B cell (primary cell): Measurements from ENCODE around the gene UPF1. TPM values are rescaled to one million over a fixed set of nuclear protein-coding genes. Genes with fewer than 3 reads are reported as not detected.

Source experiments
- ATAC-seq: fragments of 200-7000 bp; cut with Tn5 transposase; one replicate; pipeline ENCODE4 v1.10.0; 2021; ENCODE audit warnings: low read depth, mild to moderate bottlenecking, moderate number of reproducible peaks, moderate library complexity
- CTCF ChIA-PET: fragments of 350-600 bp; sonication (Branson Sonifier 250); formaldehyde crosslinking; loops from one replicate; lab custom pipeline; 2021; ENCODE audit warnings: antibody characterized with exemption, inconsistent platforms; lab: Charles Lee
- POLR2A ChIA-PET: fragments of 350-600 bp; sonication (Branson Sonifier 250); formaldehyde crosslinking; loops from one replicate; lab custom pipeline; 2021; ENCODE audit warnings: antibody characterized with exemption; lab: Charles Lee
- DNase-seq: peaks from one replicate; pipeline ENCODE4 v3.0.0; 2013
- H2AFZ ChIP-seq: 2 replicates; pipeline ENCODE4 v1.6.1; 2012; ENCODE audit warnings: mild to moderate bottlenecking, low read depth, low read length; ENCODE audit not compliant: insufficient read depth, poor library complexity, severe bottlenecking
- H3K27ac ChIP-seq, 2 donors: 1 replicate in 1 of 2; 2 replicates in 1 of 2; pipeline ENCODE4 v1.5.1; 2012 to 2013; ENCODE audit warnings: low read length in 2 of 2, mild to moderate bottlenecking in 2 of 2, moderate library complexity in 1 of 2
- H3K27me3 ChIP-seq, 4 experiments: fragments of 200-600 bp in 1 of 4; sonication (generic) in 1 of 4; replicated peaks in 1 of 4; 1 replicate in 2 of 4; 2 replicates in 2 of 4; pipeline versions ENCODE4 v1.6.1 to v1.7.0; 2013 to 2016; ENCODE audit warnings: low read length in 3 of 4, mild to moderate bottlenecking in 2 of 4, mixed read lengths in 1 of 4, moderate library complexity in 1 of 4; ENCODE audit not compliant: insufficient read depth in 4 of 4, control insufficient read depth in 3 of 4; ENCODE audit errors: control extremely low read depth in 1 of 4
- H3K36me3 ChIP-seq, 2 experiments: replicated peaks in 1 of 2; 1 replicate in 1 of 2; 2 replicates in 1 of 2; pipeline versions ENCODE4 v1.6.1 to v1.7.1; 2013; ENCODE audit warnings: low read length in 1 of 2; ENCODE audit not compliant: insufficient read depth in 2 of 2, control insufficient read depth in 1 of 2; ENCODE audit errors: control extremely low read depth in 1 of 2, extremely low read depth in 1 of 2
- H3K4me1 ChIP-seq, 2 donors: fragments of 200-600 bp in 1 of 2; sonication (generic) in 1 of 2; 1 replicate in 1 of 2; 2 replicates in 1 of 2; pipeline versions ENCODE4 v1.5.1 to v1.6.1; 2013 to 2017; ENCODE audit warnings: low read length in 2 of 2; ENCODE audit not compliant: control insufficient read depth in 2 of 2, insufficient read depth in 2 of 2
- H3K4me2 ChIP-seq: replicated peaks from 2 replicates; pipeline ENCODE3; 2012; ENCODE audit warnings: mild to moderate bottlenecking, low read depth, low read length; ENCODE audit not compliant: poor library complexity, severe bottlenecking
- H3K4me3 ChIP-seq, 5 experiments: fragments of 200-600 bp in 1 of 5; sonication (generic) in 1 of 5; 1 replicate in 3 of 5; 2 replicates in 2 of 5; pipeline versions ENCODE4 v1.5.1 to v1.7.0; 2011 to 2016; ENCODE audit warnings: low read length in 4 of 5, mild to moderate bottlenecking in 4 of 5, low read depth in 2 of 5, control low read depth in 1 of 5, moderate library complexity in 1 of 5; ENCODE audit not compliant: insufficient read depth in 1 of 5; ENCODE audit errors: control extremely low read depth in 1 of 5, extremely low read depth in 1 of 5
- H3K79me2 ChIP-seq: fragments of 200-600 bp; sonication (generic); one replicate; pipeline ENCODE4 v1.6.0; 2016; ENCODE audit warnings: low read length; ENCODE audit not compliant: control insufficient read depth, insufficient read depth
- H3K9ac ChIP-seq: fragments of 200-600 bp; sonication (generic); 2 replicates; pipeline ENCODE4 v1.6.1; 2017; ENCODE audit warnings: mild to moderate bottlenecking, low read length, moderate library complexity
- H3K9me3 ChIP-seq, 3 donors: one replicate each; pipeline versions ENCODE4 v1.6.1 to v1.7.1; 2013; ENCODE audit warnings: low read length in 2 of 3; ENCODE audit not compliant: control insufficient read depth in 2 of 3, insufficient read depth in 1 of 3; ENCODE audit errors: control extremely low read depth in 1 of 3
- H4K20me1 ChIP-seq: 2 replicates; pipeline ENCODE4 v1.6.0; 2012; ENCODE audit warnings: mild to moderate bottlenecking, low read length; ENCODE audit not compliant: insufficient read depth, control insufficient read depth, poor library complexity, severe bottlenecking
- H3K27ac Mint-ChIP-seq: one replicate; pipeline ENCODE4 v1.8.0; 2021; ENCODE audit warnings: mixed read lengths
- H3K27me3 Mint-ChIP-seq: one replicate; pipeline ENCODE4 v1.8.0; 2021; ENCODE audit warnings: mixed read lengths
- H3K4me1 Mint-ChIP-seq: one replicate; pipeline ENCODE4 v1.8.0; 2021; ENCODE audit warnings: mixed read lengths
- H3K4me3 Mint-ChIP-seq: one replicate; pipeline ENCODE4 v1.8.0; 2021; ENCODE audit warnings: mixed read lengths
- H3K9me3 Mint-ChIP-seq: one replicate; pipeline ENCODE4 v1.8.0; 2022; ENCODE audit warnings: mixed read lengths; ENCODE audit not compliant: insufficient read depth
- CTCF ChIP-seq: fragments of 200-600 bp; IDR thresholded peaks from one replicate; pipeline ENCODE4 v1.8.0; 2022; ENCODE audit warnings: antibody characterized with exemption, mild to moderate bottlenecking
- EZH2 ChIP-seq: IDR thresholded peaks from 2 replicates; pipeline ENCODE4 v1.6.1; 2012; ENCODE audit warnings: borderline replicate concordance, low read depth, mild to moderate bottlenecking, moderate library complexity, low read length; ENCODE audit not compliant: insufficient read depth, poor library complexity, severe bottlenecking
- WGBS: methylation state at CpG from one replicate; pipeline ENCODE4 v1.1.5; 2013; ENCODE audit warnings: missing lambda C conversion rate; ENCODE audit not compliant: insufficient coverage; 5-methylcytosine and 5-hydroxymethylcytosine counted together
- intact Hi-C: fragments of 100-400 bp; cut with micrococcal nuclease; formaldehyde crosslinking; loops from one replicate; pipeline ENCODE4 v1.10.0; 2022
- polyA plus RNA-seq: library from polyadenylated mRNA; depleted of rRNA; stranded (reverse); fragments of >200 nt; gene quantifications from 2 replicates; pipeline ENCODE4 v1.2.3, GENCODE V29; 2012
- total RNA-seq, 2 donors: library from RNA; stranded (reverse); fragments of 120-200 nt in 1 of 2; gene quantifications; 1 replicate in 1 of 2; 2 replicates in 1 of 2; pipeline versions ENCODE4 v1.2.3 to v1.2.4, GENCODE V29; 2013 to 2022

The UPF1 gene
- total and polyA plus RNA-seq, 2 donors (not counting 1 experiment from before 2014, with no cell fraction given) = 51.9 to 98.6 TPM

- WGBS = 78% methylated on average over 3 of the region's 3 CpGs
- ATAC-seq = no peak
Measured at GRCh38 chr19:18792661-18793060, 39.1 kb upstream of the UPF1 start.

More at GRCh38 chr19:18792661-18793060, 39.1 kb upstream of the UPF1 start:
- Mint-ChIP-seq H3K27ac (no peak overlapping the region), H3K4me3 (no peak overlapping the region), H3K27me3 (peaks cover 51% of the 10 kb centered on the region), H3K4me1 (peaks cover 27% of the 10 kb centered on the region), H3K9me3 (no peaks in the 10 kb centered on the region)
- Histone ChIP-seq H3K4me3 (no peak overlapping the region), H4K20me1 (peaks cover 12% of the 10 kb centered on the region), H3K9me3 (peaks cover 0 to 32% (median 0%) of the 10 kb centered on the region in 3 donors), H3K27me3 (peaks cover 0 to 71% (median 24%) of the 10 kb centered on the region in 4 experiments), H3K9ac (no peak overlapping the region), H2AFZ (no peak overlapping the region), H3K4me1 (peaks cover 32 to 35% of the 10 kb centered on the region in 2 donors), H3K4me2 (no peak overlapping the region), H3K36me3 (no peaks in the 10 kb centered on the region), H3K79me2 (no peaks in the 10 kb centered on the region), H3K27ac (no peak overlapping the region)
- intact Hi-C loops = no loop called here
- POLR2A ChIA-PET = no interaction called here
- no peak for DNase-seq
- TF ChIP-seq EZH2 (no peak), CTCF (no peak)
- CTCF ChIA-PET = no interaction called here
